GM12878 (cell line): ENCODE results near the gene COIL. TPM values are rescaled to one million over a fixed set of nuclear protein-coding genes. Genes with fewer than 3 reads are reported as not detected.

Source experiments
- ATAC-seq: fragments of 200-7000 bp; cut with Tn5 transposase; 3 replicates; pipeline ENCODE4 v1.9.1; 2020; ENCODE audit warnings: mild to moderate bottlenecking, moderate library complexity
- BruUV-seq: library from RNA; stranded (reverse); fragments of 400-500 nt; replicated peaks from 2 replicates; lab custom pipeline; 2021; lab: Mats Ljungman, UMichigan
- CTCF ChIA-PET: fragments of 300-600 bp; sonication (Branson Sonifier 250); formaldehyde crosslinking; extraction: SDS; loops from one replicate; lab custom pipeline; 2021; ENCODE audit warnings: inconsistent platforms; lab: Yijun Ruan, JAX
- POLR2A ChIA-PET: fragments of 350-600 bp; formaldehyde crosslinking; extraction: SDS; loops from one replicate; lab custom pipeline; 2021; ENCODE audit warnings: inconsistent platforms; lab: Charles Lee
- RAD21 ChIA-PET: fragments of 300-600 bp; sonication (Branson Sonifier 250); formaldehyde crosslinking; loops from one replicate; lab custom pipeline; 2023; ENCODE audit warnings: antibody characterized with exemption; ENCODE audit not compliant: unreplicated experiment; lab: Charles Lee
- SMC1A ChIA-PET: fragments of 300-600 bp; sonication (Branson Sonifier 250); formaldehyde crosslinking; loops from one replicate; lab custom pipeline; 2023; ENCODE audit not compliant: unreplicated experiment, uncharacterized antibody; lab: Charles Lee
- DNase-seq: peaks from one replicate; pipeline ENCODE4 v3.0.0-alpha.2; 2011; ENCODE audit warnings: low read depth, low spot score
- FAIRE-seq: peaks from 3 replicates; lab custom pipeline; 2011; peaks lifted over from hg19 to GRCh38; lab: Jason Lieb, UNC
- H2AFZ ChIP-seq: 2 replicates; pipeline ENCODE4 v1.6.0; 2011; ENCODE audit warnings: low read depth, low read length, control low read depth; ENCODE audit not compliant: control insufficient read depth
- H3K27ac ChIP-seq: 2 replicates; pipeline ENCODE4 v1.5.1; 2011; ENCODE audit warnings: control low read depth; ENCODE audit not compliant: control insufficient read depth, insufficient read depth
- H3K27me3 ChIP-seq, 2 experiments: replicated peaks in 1 of 2; 2 replicates each; pipeline versions ENCODE4 v1.6.0 to v1.6.1; 2011; ENCODE audit warnings: low read length in 1 of 2; ENCODE audit not compliant: control insufficient read depth in 2 of 2, insufficient read depth in 2 of 2
- H3K36me3 ChIP-seq, 2 experiments: 2 replicates each; pipeline ENCODE4 v1.5.1; 2011; ENCODE audit warnings: low read length in 1 of 2; ENCODE audit not compliant: control insufficient read depth in 2 of 2, insufficient read depth in 2 of 2
- H3K4me1 ChIP-seq: 2 replicates; pipeline ENCODE4 v1.6.1; 2011; ENCODE audit warnings: mild to moderate bottlenecking, low read length, moderate library complexity, mixed read lengths; ENCODE audit not compliant: control insufficient read depth, insufficient read depth
- H3K4me2 ChIP-seq: 2 replicates; pipeline ENCODE4 v1.6.0; 2011; ENCODE audit warnings: control low read depth; ENCODE audit not compliant: control insufficient read depth, insufficient read depth
- H3K4me3 ChIP-seq: fragments of 200-600 bp; sonication (generic); 2 replicates; pipeline ENCODE4 v1.5.1; 2016
- H3K79me2 ChIP-seq: 2 replicates; pipeline ENCODE4 v1.6.0; 2011; ENCODE audit warnings: low read length; ENCODE audit not compliant: control insufficient read depth, insufficient read depth
- H3K9ac ChIP-seq: 2 replicates; pipeline ENCODE4 v1.8.0; 2011; ENCODE audit warnings: low read length, control low read depth, mixed read lengths; ENCODE audit not compliant: control insufficient read depth, insufficient read depth
- H3K9me3 ChIP-seq: replicated peaks from 3 replicates; pipeline ENCODE4 v1.5.1; 2011; ENCODE audit warnings: mild to moderate bottlenecking, low read length; ENCODE audit not compliant: control insufficient read depth, insufficient read depth
- H4K20me1 ChIP-seq: 2 replicates; pipeline ENCODE4 v1.6.0; 2011; ENCODE audit not compliant: control insufficient read depth, insufficient read depth
- CBX3 ChIP-seq: fragments of 200-600 bp; sonication (generic); IDR thresholded peaks from 2 replicates; pipeline ENCODE4 v1.6.1; 2016; ENCODE audit warnings: low read depth, borderline replicate concordance
- ESRRA ChIP-seq: IDR thresholded peaks from 2 replicates; pipeline ENCODE4 v1.6.1; 2012; ENCODE audit warnings: mild to moderate bottlenecking, low read length, improper control_type of control experiment
- MEF2B ChIP-seq: fragments of 450-650 bp; IDR thresholded peaks from 2 replicates; pipeline ENCODE4 v1.6.1; 2018; ENCODE audit warnings: mild to moderate bottlenecking, moderate library complexity; ENCODE audit not compliant: partially characterized antibody, poor library complexity, severe bottlenecking
- NFXL1 ChIP-seq: fragments of 450-650 bp; IDR thresholded peaks from 2 replicates; pipeline ENCODE4 v1.6.1; 2017; ENCODE audit warnings: antibody characterized with exemption, mild to moderate bottlenecking, borderline replicate concordance
- NRF1 ChIP-seq: conservative IDR thresholded peaks from 2 replicates; pipeline ENCODE4 v1.6.1; 2011; ENCODE audit warnings: mild to moderate bottlenecking, low read depth, low read length, improper control_type of control experiment
- RFX5 ChIP-seq: IDR thresholded peaks from 2 replicates; pipeline ENCODE4 v1.6.1; 2011; ENCODE audit warnings: low read depth, low read length, improper control_type of control experiment
- SMARCA5 ChIP-seq: fragments of 450-650 bp; IDR thresholded peaks from 2 replicates; pipeline ENCODE4 v1.6.1; 2017; ENCODE audit warnings: mild to moderate bottlenecking
- SMC3 ChIP-seq: IDR thresholded peaks from 2 replicates; pipeline ENCODE4 v1.6.1; 2011; ENCODE audit warnings: low read length, improper control_type of control experiment, borderline replicate concordance
- YBX1 ChIP-seq: fragments of 450-650 bp; IDR thresholded peaks from 2 replicates; pipeline ENCODE4 v1.6.1; 2016; ENCODE audit warnings: antibody characterized with exemption
- ZNF207 ChIP-seq: fragments of 450-650 bp; IDR thresholded peaks from 2 replicates; pipeline ENCODE4 v1.6.1; 2014; ENCODE audit warnings: antibody characterized with exemption, mild to moderate bottlenecking, borderline replicate concordance
- ZZZ3 ChIP-seq: IDR thresholded peaks from 2 replicates; pipeline ENCODE4 v1.6.1; 2011; ENCODE audit warnings: low read depth; ENCODE audit not compliant: control insufficient read depth, insufficient read length
- WGBS: methylation state at CpG from one replicate; pipeline ENCODE4 v1.1.6; 2016; ENCODE audit warnings: low lambda C conversion rate; ENCODE audit not compliant: insufficient replicate concordance, insufficient coverage; ENCODE audit errors: missing lambda C conversion rate; 5-methylcytosine and 5-hydroxymethylcytosine counted together
- in situ Hi-C: fragments of 300-500 bp; cut with MboI; formaldehyde crosslinking; loops from 9 replicates; pipeline ENCODE4 v1.14.3; 2018; ENCODE audit warnings: mixed read lengths
- intact Hi-C: fragments of 100-400 bp; cut with micrococcal nuclease; formaldehyde crosslinking; loops from one replicate; pipeline ENCODE4 v1.14.2; 2022; ENCODE audit not compliant: unreplicated experiment
- polyA plus RNA-seq, 11 experiments: library from polyadenylated mRNA; depleted of rRNA in 4 of 11; unstranded in 6 of 11; stranded (reverse) in 5 of 11; fragments of >200 nt; fragmentation: Nextera tagmentation in 4 of 11; fragmentation: Illumina TruSeq in 1 of 11; extraction: Ambion mirVana in 4 of 11; extraction: Trizol in 1 of 11; gene quantifications; 1 replicate in 1 of 11; 2 replicates in 10 of 11; pipeline versions ENCODE4 v1.2.1 to v1.2.3, GENCODE V29; 2011 to 2016; ENCODE audit warnings: inconsistent platforms in 2 of 11, missing spikeins in 2 of 11, low read depth in 1 of 11
- total RNA-seq, 4 experiments: library from RNA; depleted of rRNA in 3 of 4; stranded (reverse); fragments of >200 nt in 3 of 4; fragmentation: Illumina TruSeq in 1 of 4; extraction: Trizol in 1 of 4; gene quantifications; 2 replicates each; pipeline versions ENCODE4 v1.2.1 to v1.2.3, GENCODE V29; 2013 to 2021
- TF ChIP-seq, protein P1 (sequence below): IDR thresholded peaks from 2 replicates; pipeline ENCODE4 v1.6.1; 2011; ENCODE audit warnings: borderline replicate concordance, low read depth, mild to moderate bottlenecking, moderate library complexity, low read length; ENCODE audit not compliant: insufficient read depth, poor library complexity, severe bottlenecking
- TF ChIP-seq, protein P2 (sequence below): fragments of 450-650 bp; IDR thresholded peaks from 2 replicates; pipeline ENCODE4 v1.6.1; 2017; ENCODE audit warnings: low read depth, mild to moderate bottlenecking, moderate library complexity

The COIL gene
- total and polyA plus RNA-seq, 10 of the 15 experiments (the other 5 are each of a cell fraction or from before 2014, with no cell fraction given) = 13.7 to 24.3 (median 17.4) TPM

DNA sequence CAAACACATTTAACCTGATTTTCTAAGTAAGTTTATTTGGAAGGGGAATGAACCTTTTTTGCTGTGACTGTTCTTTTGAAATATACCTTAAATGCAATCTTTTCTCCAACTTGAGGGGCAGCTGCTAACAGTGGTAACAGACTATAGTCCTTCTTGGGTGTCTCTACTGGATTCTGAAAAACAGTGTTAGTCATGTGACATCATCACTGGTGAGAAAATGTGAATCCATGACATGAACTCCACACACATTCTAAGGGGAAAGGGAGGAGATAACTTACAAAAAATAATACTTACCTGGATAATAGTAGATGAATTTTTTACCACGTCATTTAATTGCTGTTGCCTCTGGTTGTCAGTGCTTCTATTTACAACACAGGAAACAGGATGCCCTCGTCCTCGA lies 11.3 kb downstream of the COIL start:
- no TSS peak for BruUV-seq

More for the DNA sequence above, 11.3 kb downstream of the COIL start:
- peaks cover 1% of the 10 kb centered on the region for H3K79me2 ChIP-seq
- peaks cover 4 to 16% of the 10 kb centered on the region in 2 experiments for H3K36me3 ChIP-seq
- H3K27me3 ChIP-seq = no peaks in the 10 kb centered on the region
- CTCF ChIA-PET = no interaction called here
- RAD21 ChIA-PET = no interaction called here
- TF ChIP-seq CBX3 (no peak), NRF1 (no peak), YBX1 (no peak), ESRRA (no peak), SMC3 (no peak), SMARCA5 (no peak), RFX5 (no peak), MEF2B (no peak), NFXL1 (no peak), ZZZ3 (no peak), ZNF207 (no peak)
- TF ChIP-seq, protein P1, sequence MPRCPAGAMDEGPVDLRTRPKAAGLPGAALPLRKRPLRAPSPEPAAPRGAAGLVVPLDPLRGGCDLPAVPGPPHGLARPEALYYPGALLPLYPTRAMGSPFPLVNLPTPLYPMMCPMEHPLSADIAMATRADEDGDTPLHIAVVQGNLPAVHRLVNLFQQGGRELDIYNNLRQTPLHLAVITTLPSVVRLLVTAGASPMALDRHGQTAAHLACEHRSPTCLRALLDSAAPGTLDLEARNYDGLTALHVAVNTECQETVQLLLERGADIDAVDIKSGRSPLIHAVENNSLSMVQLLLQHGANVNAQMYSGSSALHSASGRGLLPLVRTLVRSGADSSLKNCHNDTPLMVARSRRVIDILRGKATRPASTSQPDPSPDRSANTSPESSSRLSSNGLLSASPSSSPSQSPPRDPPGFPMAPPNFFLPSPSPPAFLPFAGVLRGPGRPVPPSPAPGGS = no peak
- TF ChIP-seq, protein P2, sequence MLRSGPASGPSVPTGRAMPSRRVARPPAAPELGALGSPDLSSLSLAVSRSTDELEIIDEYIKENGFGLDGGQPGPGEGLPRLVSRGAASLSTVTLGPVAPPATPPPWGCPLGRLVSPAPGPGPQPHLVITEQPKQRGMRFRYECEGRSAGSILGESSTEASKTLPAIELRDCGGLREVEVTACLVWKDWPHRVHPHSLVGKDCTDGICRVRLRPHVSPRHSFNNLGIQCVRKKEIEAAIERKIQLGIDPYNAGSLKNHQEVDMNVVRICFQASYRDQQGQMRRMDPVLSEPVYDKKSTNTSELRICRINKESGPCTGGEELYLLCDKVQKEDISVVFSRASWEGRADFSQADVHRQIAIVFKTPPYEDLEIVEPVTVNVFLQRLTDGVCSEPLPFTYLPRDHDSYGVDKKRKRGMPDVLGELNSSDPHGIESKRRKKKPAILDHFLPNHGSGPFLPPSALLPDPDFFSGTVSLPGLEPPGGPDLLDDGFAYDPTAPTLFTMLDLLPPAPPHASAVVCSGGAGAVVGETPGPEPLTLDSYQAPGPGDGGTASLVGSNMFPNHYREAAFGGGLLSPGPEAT = no peak
- in situ Hi-C loops = no loop called here
- H2AFZ ChIP-seq = no peak overlapping the region
- SMC1A ChIA-PET = no interaction called here
- POLR2A ChIA-PET = no interaction called here
- no peaks in the 10 kb centered on the region for H4K20me1 ChIP-seq
- H3K4me2 ChIP-seq = no peak overlapping the region
- no peak overlapping the region for H3K27ac ChIP-seq
- intact Hi-C loops = loop anchor here (10.0 kb wide), 1 partner anchor 235 kb away; no protein-coding TSS in a partner anchor
- ATAC-seq (no peak), DNase-seq (no peak), FAIRE-seq (no peak)
- H3K4me3 ChIP-seq = no peak overlapping the region
- H3K9ac ChIP-seq = no peak overlapping the region
- WGBS = 98% methylated on average over 3 of the region's 3 CpGs
- no peaks in the 10 kb centered on the region for H3K4me1 ChIP-seq
- H3K9me3 ChIP-seq = no peaks in the 10 kb centered on the region
